Measurements from ENCODE around the gene RABGAP1L.

GRCh38 chr1:174777262-174777661 is 617.9 kb downstream of the RABGAP1L start:
- TF ChIP-seq CTCF (IDR thresholded peaks at IDR 0.05) (no peak), POLR2A (IDR thresholded peaks at IDR 0.05) (no peak)

Measured in lower leg skin (tissue), 3 donors.